Left lung (tissue), 10 donors: ENCODE results near the gene ZNF543. TPM values are rescaled to one million over a fixed set of nuclear protein-coding genes. Genes with fewer than 3 reads are reported as not detected.

Experiments used
- ATAC-seq: fragments of 200-7000 bp; cut with Tn5 transposase; one replicate; pipeline ENCODE4 v1.9.1; 2020; ENCODE audit warnings: moderate library complexity
- DNase-seq, 4 donors: peaks; one replicate each; pipeline ENCODE4 v3.0.0-alpha.2; 2013 to 2020
- H3K27ac ChIP-seq, 2 donors: fragments of 200-600 bp; sonication (generic) in 1 of 2; one replicate each; pipeline versions ENCODE4 v1.5.0 to v1.8.0; 2020 to 2021
- H3K27me3 ChIP-seq, 2 donors: fragments of 200-600 bp; sonication (generic) in 1 of 2; one replicate each; pipeline versions ENCODE4 v1.5.0 to v1.8.0; 2020 to 2021
- H3K36me3 ChIP-seq, 2 donors: fragments of 200-600 bp; sonication (generic) in 1 of 2; one replicate each; pipeline versions ENCODE4 v1.5.0 to v1.8.0; 2020 to 2021
- H3K4me1 ChIP-seq, 2 donors: fragments of 200-600 bp; one replicate each; pipeline ENCODE4 v1.8.0; 2021
- H3K4me3 ChIP-seq, 2 donors: fragments of 200-600 bp; sonication (generic) in 1 of 2; one replicate each; pipeline versions ENCODE4 v1.5.0 to v1.8.0; 2020 to 2021; ENCODE audit warnings: mild to moderate bottlenecking in 1 of 2
- H3K9me3 ChIP-seq, 2 donors: fragments of 200-600 bp; sonication (generic) in 1 of 2; one replicate each; pipeline versions ENCODE4 v1.5.0 to v1.8.0; 2020 to 2021
- intact Hi-C, 2 donors: fragments of 100-400 bp; cut with DNase I; formaldehyde crosslinking; loops; one replicate each; pipeline versions ENCODE4 v1.11.2 to v1.14.2; 2022
- polyA plus RNA-seq, 6 donors: library from polyadenylated mRNA; unstranded; fragments of 120-200 nt; gene quantifications; one replicate each; pipeline ENCODE4 v1.2.1, GENCODE V29; 2013; ENCODE audit not compliant: insufficient read length in 6 of 6
- total RNA-seq, 2 donors: library from RNA; stranded (reverse); fragmentation: NEBNext Ultra II Directional; extraction: Animal tissue kit (Norgen Biotek cat#: 25700); gene quantifications; one replicate each; pipeline ENCODE4 v1.2.1, GENCODE V29; 2021
- TF ChIP-seq, protein P1 (sequence below), 2 donors: fragments of 200-600 bp; sonication (generic) in 1 of 2; IDR thresholded peaks; one replicate each; pipeline versions ENCODE4 v1.5.0 to v1.8.0; 2021; ENCODE audit warnings: antibody characterized with exemption in 2 of 2
- donor health status: DM: no; HTN: yes; CAD: no.
- donor health status: DM: no; HTN: no; CAD: no.

Gene ZNF543
- total and polyA plus RNA-seq, 8 donors, result 6.6 to 11.6 (median 10.0) TPM

DNA sequence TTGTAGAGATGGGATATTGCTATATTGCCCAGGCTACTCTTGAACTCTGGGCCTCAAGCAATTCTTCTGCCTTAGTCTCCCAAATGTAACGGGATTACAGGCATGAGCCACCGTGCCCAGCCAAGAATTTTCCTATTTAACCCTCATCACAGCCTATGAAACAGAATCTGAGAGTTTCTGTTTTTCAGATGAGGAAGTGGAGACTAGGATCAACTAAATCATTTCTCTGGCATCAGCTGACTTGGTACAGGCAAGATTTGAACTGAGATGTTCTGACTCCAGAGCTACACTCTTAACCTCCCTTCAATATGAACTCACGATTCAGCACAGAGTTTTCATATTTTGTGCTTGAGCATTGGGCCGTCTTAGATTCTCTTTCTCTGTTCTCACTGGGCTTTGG lies 31.9 kb upstream of the ZNF543 start:
- Histone ChIP-seq H3K36me3 (peaks cover 0 to 100% of the 10 kb centered on the region in 2 donors), H3K4me3 (no peak overlapping the region), H3K9me3 (peaks cover 0 to 32% of the 10 kb centered on the region in 2 donors), H3K27me3 (no peaks in the 10 kb centered on the region), H3K27ac (no peak overlapping the region), H3K4me1 (peaks cover 0 to under 1% of the 10 kb centered on the region in 2 donors)
- intact Hi-C loops, result no loop called here
- ATAC-seq (no peak), DNase-seq (no peak)
- TF ChIP-seq, protein P1, sequence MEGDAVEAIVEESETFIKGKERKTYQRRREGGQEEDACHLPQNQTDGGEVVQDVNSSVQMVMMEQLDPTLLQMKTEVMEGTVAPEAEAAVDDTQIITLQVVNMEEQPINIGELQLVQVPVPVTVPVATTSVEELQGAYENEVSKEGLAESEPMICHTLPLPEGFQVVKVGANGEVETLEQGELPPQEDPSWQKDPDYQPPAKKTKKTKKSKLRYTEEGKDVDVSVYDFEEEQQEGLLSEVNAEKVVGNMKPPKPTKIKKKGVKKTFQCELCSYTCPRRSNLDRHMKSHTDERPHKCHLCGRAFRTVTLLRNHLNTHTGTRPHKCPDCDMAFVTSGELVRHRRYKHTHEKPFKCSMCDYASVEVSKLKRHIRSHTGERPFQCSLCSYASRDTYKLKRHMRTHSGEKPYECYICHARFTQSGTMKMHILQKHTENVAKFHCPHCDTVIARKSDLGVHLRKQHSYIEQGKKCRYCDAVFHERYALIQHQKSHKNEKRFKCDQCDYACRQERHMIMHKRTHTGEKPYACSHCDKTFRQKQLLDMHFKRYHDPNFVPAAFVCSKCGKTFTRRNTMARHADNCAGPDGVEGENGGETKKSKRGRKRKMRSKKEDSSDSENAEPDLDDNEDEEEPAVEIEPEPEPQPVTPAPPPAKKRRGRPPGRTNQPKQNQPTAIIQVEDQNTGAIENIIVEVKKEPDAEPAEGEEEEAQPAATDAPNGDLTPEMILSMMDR (IDR thresholded peaks at IDR 0.05), result no peak

DNA sequence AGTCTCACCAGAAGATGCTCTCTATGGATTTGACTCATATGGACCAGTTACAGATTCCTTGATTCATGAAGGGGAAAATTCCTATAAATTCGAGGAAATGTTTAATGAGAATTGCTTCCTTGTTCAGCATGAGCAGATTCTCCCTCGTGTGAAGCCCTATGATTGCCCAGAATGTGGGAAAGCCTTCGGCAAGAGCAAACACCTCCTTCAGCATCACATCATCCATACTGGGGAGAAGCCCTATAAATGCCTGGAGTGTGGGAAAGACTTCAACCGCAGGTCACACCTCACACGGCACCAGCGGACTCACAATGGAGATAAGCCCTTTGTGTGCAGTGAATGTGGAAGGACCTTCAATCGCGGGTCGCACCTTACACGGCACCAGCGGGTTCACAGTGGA lies 29.3 kb upstream of the ZNF543 start:
- H3K27me3 ChIP-seq, result no peaks in the 10 kb centered on the region
- TF ChIP-seq, protein P1 (IDR thresholded peaks at IDR 0.05), result no peak
- intact Hi-C loops, result no loop called here
- ATAC-seq (no peak), DNase-seq (no peak)
- H3K36me3 ChIP-seq, result peaks cover 0 to 99% of the 10 kb centered on the region in 2 donors
- peaks cover 0 to 39% of the 10 kb centered on the region in 2 donors for H3K9me3 ChIP-seq
- no peak overlapping the region for H3K27ac ChIP-seq
- no peak overlapping the region for H3K4me3 ChIP-seq
- no peaks in the 10 kb centered on the region for H3K4me1 ChIP-seq

DNA sequence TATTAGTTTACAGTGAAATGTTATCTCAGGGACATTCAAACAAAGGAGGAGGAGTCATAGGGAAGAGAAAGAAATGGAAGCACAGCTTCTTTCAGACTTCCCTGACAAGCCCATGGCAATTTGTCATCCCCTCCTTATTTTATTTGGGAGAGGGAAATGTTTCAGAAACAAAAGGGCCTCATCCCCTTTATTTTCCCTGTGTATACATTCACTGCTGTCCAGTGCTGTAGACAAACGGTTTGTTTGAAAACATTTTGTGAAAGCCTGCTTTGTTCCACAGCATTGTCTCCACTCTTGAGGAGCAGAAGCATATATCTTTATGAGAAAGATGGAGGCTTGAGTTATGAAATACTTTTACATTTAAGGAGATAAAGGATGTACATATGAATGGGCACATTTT lies 27.7 kb upstream of the ZNF543 start:
- Histone ChIP-seq H3K27ac (no peak overlapping the region), H3K4me1 (no peaks in the 10 kb centered on the region), H3K27me3 (no peaks in the 10 kb centered on the region), H3K36me3 (peaks cover 0 to 90% of the 10 kb centered on the region in 2 donors), H3K9me3 (peaks cover 0 to 39% of the 10 kb centered on the region in 2 donors), H3K4me3 (no peak overlapping the region)
- no peak for ATAC-seq
- intact Hi-C loops, result no loop called here
- TF ChIP-seq, protein P1 (IDR thresholded peaks at IDR 0.05), result no peak
- no peak for DNase-seq

DNA sequence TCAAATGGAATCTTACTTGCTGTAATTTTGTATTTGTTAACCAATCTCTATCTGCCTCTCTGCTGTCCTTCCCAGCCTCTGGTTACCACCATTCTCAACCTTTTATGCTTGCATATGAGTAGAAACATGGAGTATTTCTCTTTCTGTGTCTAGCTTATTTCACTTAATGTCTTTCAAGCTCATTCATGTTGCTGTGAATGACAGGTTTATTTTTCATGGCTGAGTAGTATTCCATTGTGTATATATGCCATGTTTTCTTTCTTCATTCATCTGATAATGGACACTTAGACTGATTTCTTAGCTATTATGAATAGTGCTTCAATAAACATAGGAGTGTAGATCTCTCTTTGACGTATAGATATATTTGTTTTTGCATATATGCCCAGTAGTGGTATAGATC lies 26.6 kb upstream of the ZNF543 start:
- intact Hi-C loops, result no loop called here
- TF ChIP-seq, protein P1 (IDR thresholded peaks at IDR 0.05), result no peak
- ATAC-seq (no peak), DNase-seq (no peak)
- no peak overlapping the region for H3K27ac ChIP-seq
- peaks cover 0 to 83% of the 10 kb centered on the region in 2 donors for H3K36me3 ChIP-seq
- peaks cover 0 to 41% of the 10 kb centered on the region in 2 donors for H3K9me3 ChIP-seq
- H3K27me3 ChIP-seq, result no peaks in the 10 kb centered on the region
- no peaks in the 10 kb centered on the region for H3K4me1 ChIP-seq
- H3K4me3 ChIP-seq, result no peak overlapping the region

DNA sequence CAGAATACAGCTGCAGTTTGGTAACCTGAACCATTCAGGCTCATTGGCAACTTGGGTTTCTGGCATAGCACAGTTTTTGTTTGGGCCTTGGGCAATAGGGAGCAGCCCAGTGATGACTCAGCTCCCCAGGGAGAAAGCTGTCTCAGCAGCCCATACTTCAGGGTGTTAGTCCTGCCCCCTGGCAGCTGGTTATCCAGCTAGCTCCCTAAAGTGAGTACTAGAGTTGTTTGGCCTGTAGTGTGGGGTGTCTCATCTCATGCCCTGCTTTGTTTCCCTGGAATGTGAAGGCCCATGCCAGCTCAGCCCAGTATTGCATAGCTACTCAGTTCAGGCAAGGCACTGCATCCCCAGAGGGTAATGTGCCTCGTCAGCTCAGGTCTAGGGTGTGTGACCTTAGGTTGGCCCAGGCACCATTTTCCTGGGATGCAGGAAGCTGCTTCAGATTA lies 18.2 kb upstream of the ZNF543 start:
- no peaks in the 10 kb centered on the region for H3K27me3 ChIP-seq
- DNase-seq, result no peak
- H3K4me1 ChIP-seq, result peaks cover 0 to 3% of the 10 kb centered on the region in 2 donors
- H3K9me3 ChIP-seq, result peaks cover 0 to 2% of the 10 kb centered on the region in 2 donors
- no peak overlapping the region for H3K4me3 ChIP-seq
- TF ChIP-seq, protein P1 (IDR thresholded peaks at IDR 0.05), result no peak
- ATAC-seq, result peak; percentile 73
- intact Hi-C loops, result no loop called here
- H3K36me3 ChIP-seq, result peaks cover 0 to 58% of the 10 kb centered on the region in 2 donors
- H3K27ac ChIP-seq, result no peak overlapping the region
